Endothelial cell of umbilical vein (primary cell): ENCODE measurements around the gene FXYD4. TPM values are rescaled to one million over a fixed set of nuclear protein-coding genes. Genes with fewer than 3 reads are reported as not detected.
"Not testable (repeated sequence)": the region's sequence is repeated elsewhere in the genome, so short reads cannot be mapped to it uniquely, and the experiment has no call there.

Experiments used
- BruUV-seq: library from RNA; stranded (reverse); fragments of 400-500 nt; replicated peaks from 2 replicates; lab custom pipeline; 2021; lab: Mats Ljungman, UMichigan
- CTCF ChIA-PET: fragments of 300-600, 350-600 bp; sonication (Branson Sonifier 250); formaldehyde crosslinking; loops from one replicate; lab custom pipeline; 2021; ENCODE audit warnings: antibody characterized with exemption, inconsistent platforms; lab: Charles Lee
- POLR2A ChIA-PET: fragments of 300-600, 350-600 bp; sonication (Branson Sonifier 250); formaldehyde crosslinking; loops from one replicate; lab custom pipeline; 2021; ENCODE audit warnings: antibody characterized with exemption, inconsistent platforms; lab: Charles Lee
- DNase-seq: peaks from one replicate; pipeline ENCODE4 v3.0.0-alpha.2; 2011; ENCODE audit warnings: low read depth, low spot score
- FAIRE-seq: peaks from 2 replicates; lab custom pipeline; 2011; peaks lifted over from hg19 to GRCh38; lab: Jason Lieb, UNC
- H2AFZ ChIP-seq: 2 replicates; pipeline ENCODE4 v1.6.0; 2012; ENCODE audit warnings: low read depth, low read length, control low read depth, inconsistent platforms
- H3K27ac ChIP-seq: 2 replicates; pipeline ENCODE4 v1.5.1; 2011; ENCODE audit warnings: low read depth, mild to moderate bottlenecking, control low read depth, low read length, moderate library complexity; ENCODE audit not compliant: insufficient read depth
- H3K27me3 ChIP-seq, 2 experiments: 2 replicates each; pipeline versions ENCODE4 v1.6.0 to v1.6.1; 2011; ENCODE audit warnings: low read length in 2 of 2, mixed read lengths in 1 of 2; ENCODE audit not compliant: control insufficient read depth in 2 of 2, insufficient read depth in 2 of 2
- H3K36me3 ChIP-seq, 2 experiments: 2 replicates in 1 of 2; 3 replicates in 1 of 2; pipeline ENCODE4 v1.5.1; 2011; ENCODE audit warnings: low read length in 2 of 2, mild to moderate bottlenecking in 1 of 2, moderate library complexity in 1 of 2; ENCODE audit not compliant: control insufficient read depth in 2 of 2, insufficient read depth in 2 of 2; ENCODE audit errors: extremely low read depth in 1 of 2
- H3K4me1 ChIP-seq: 3 replicates; pipeline ENCODE4 v1.5.1; 2011; ENCODE audit warnings: mild to moderate bottlenecking, low read length; ENCODE audit not compliant: control insufficient read depth, insufficient read depth; ENCODE audit errors: extremely low read depth
- H3K4me2 ChIP-seq: 2 replicates; pipeline ENCODE4 v1.6.1; 2011; ENCODE audit warnings: low read length, control low read depth, mixed read lengths; ENCODE audit not compliant: insufficient read depth
- H3K4me3 ChIP-seq, 3 experiments: fragments of 200-600 bp in 1 of 3; sonication (generic), shearing (Covaris generic) in 1 of 3; replicated peaks in 1 of 3; 2 replicates each; pipeline ENCODE4 v1.5.1; 2011 to 2016; ENCODE audit warnings: control low read depth in 3 of 3, low read length in 3 of 3, mild to moderate bottlenecking in 2 of 3, inconsistent platforms in 1 of 3, low read depth in 1 of 3, moderate library complexity in 1 of 3; ENCODE audit not compliant: insufficient read depth in 1 of 3
- H3K79me2 ChIP-seq: 2 replicates; pipeline ENCODE4 v1.6.0; 2012; ENCODE audit warnings: low read length, inconsistent platforms; ENCODE audit not compliant: control insufficient read depth, insufficient read depth
- H3K9ac ChIP-seq: replicated peaks from 2 replicates; pipeline ENCODE3; 2011; ENCODE audit warnings: low read length, control low read depth; ENCODE audit not compliant: insufficient read depth; ENCODE audit errors: extremely low read depth
- H3K9me1 ChIP-seq: replicated peaks from 3 replicates; pipeline ENCODE4 v1.6.0; 2011; ENCODE audit warnings: mild to moderate bottlenecking, low read length; ENCODE audit not compliant: control insufficient read depth, insufficient read depth; ENCODE audit errors: extremely low read depth
- H3K9me3 ChIP-seq: replicated peaks from 2 replicates; pipeline ENCODE4 v1.5.1; 2012; ENCODE audit warnings: low read length, inconsistent platforms; ENCODE audit not compliant: control insufficient read depth, insufficient read depth
- H4K20me1 ChIP-seq: replicated peaks from 2 replicates; pipeline ENCODE3; 2011; ENCODE audit warnings: mild to moderate bottlenecking, low read length; ENCODE audit not compliant: control insufficient read depth, insufficient read depth; ENCODE audit errors: extremely low read depth
- EZH2 ChIP-seq: IDR thresholded peaks from 2 replicates; pipeline ENCODE4 v1.6.1; 2012; ENCODE audit warnings: borderline replicate concordance, low read depth, mild to moderate bottlenecking, moderate library complexity, low read length, inconsistent platforms; ENCODE audit not compliant: severe bottlenecking
- FOS ChIP-seq: IDR thresholded peaks from 2 replicates; pipeline ENCODE4 v1.6.1; 2011; ENCODE audit warnings: mild to moderate bottlenecking, low read length, moderate library complexity, borderline replicate concordance; ENCODE audit not compliant: insufficient read depth
- GATA2 ChIP-seq: IDR thresholded peaks from 2 replicates; pipeline ENCODE4 v1.7.0; 2011; ENCODE audit warnings: low read depth, mild to moderate bottlenecking, moderate library complexity, mixed read lengths, low read length; ENCODE audit not compliant: insufficient read length, insufficient read depth
- JUN ChIP-seq: IDR thresholded peaks from 2 replicates; pipeline ENCODE4 v1.6.1; 2011; ENCODE audit warnings: borderline replicate concordance, low read depth; ENCODE audit not compliant: insufficient read length, insufficient read depth
- MYC ChIP-seq: IDR thresholded peaks from one replicate; pipeline ENCODE4 v1.6.1; 2011; ENCODE audit warnings: mild to moderate bottlenecking, low read depth, low read length
- POLR2A ChIP-seq: IDR thresholded peaks from 2 replicates; pipeline ENCODE4 v1.6.1; 2012; ENCODE audit warnings: low read depth, mild to moderate bottlenecking, control low read depth, low read length
- POLR2AphosphoS5 ChIP-seq: IDR thresholded peaks from 2 replicates; pipeline ENCODE4 v1.6.1; 2012; ENCODE audit warnings: low read depth, mild to moderate bottlenecking, control low read depth, low read length, moderate library complexity; ENCODE audit not compliant: insufficient read depth
- dilution Hi-C: fragments of 300-500 bp; cut with MboI; formaldehyde crosslinking; loops from one replicate; pipeline ENCODE4 v1.15.0; 2019; ENCODE audit warnings: low sequenced_read_pairs; ENCODE audit not compliant: extremely low pct_ligation_motif_present
- intact Hi-C: fragments of 100-400 bp; cut with micrococcal nuclease; formaldehyde crosslinking; loops from one replicate; pipeline ENCODE4 v1.10.0; 2022
- polyA plus RNA-seq, 4 experiments: library from polyadenylated mRNA; depleted of rRNA in 3 of 4; stranded (reverse) in 3 of 4; unstranded in 1 of 4; fragments of >200 nt; gene quantifications; 2 replicates each; pipeline versions ENCODE4 v1.2.1 to v1.2.3, GENCODE V29; 2011 to 2012; ENCODE audit warnings: missing spikeins in 1 of 4
- total RNA-seq: library from RNA; stranded (reverse); gene quantifications from 2 replicates; pipeline ENCODE4 v1.2.3, GENCODE V29; 2021
- TF ChIP-seq, protein P1 (sequence below), 2 donors: IDR thresholded peaks; 1 replicate in 1 of 2; 2 replicates in 1 of 2; pipeline ENCODE4 v1.5.1; 2011; ENCODE audit warnings: low read length in 2 of 2, mild to moderate bottlenecking in 2 of 2, moderate library complexity in 2 of 2, control low read depth in 1 of 2, inconsistent platforms in 1 of 2, low read depth in 1 of 2; ENCODE audit not compliant: insufficient read depth in 1 of 2; ENCODE audit errors: extremely low read depth in 1 of 2
- TF ChIP-seq, protein P2 (sequence below): IDR thresholded peaks from 2 replicates; pipeline ENCODE4 v1.6.1; 2011; ENCODE audit not compliant: insufficient read depth, insufficient read length

Gene FXYD4
- total and polyA plus RNA-seq, 2 donors (not counting 3 experiments of a cell fraction or from before 2014, with no cell fraction given) = not detected

DNA sequence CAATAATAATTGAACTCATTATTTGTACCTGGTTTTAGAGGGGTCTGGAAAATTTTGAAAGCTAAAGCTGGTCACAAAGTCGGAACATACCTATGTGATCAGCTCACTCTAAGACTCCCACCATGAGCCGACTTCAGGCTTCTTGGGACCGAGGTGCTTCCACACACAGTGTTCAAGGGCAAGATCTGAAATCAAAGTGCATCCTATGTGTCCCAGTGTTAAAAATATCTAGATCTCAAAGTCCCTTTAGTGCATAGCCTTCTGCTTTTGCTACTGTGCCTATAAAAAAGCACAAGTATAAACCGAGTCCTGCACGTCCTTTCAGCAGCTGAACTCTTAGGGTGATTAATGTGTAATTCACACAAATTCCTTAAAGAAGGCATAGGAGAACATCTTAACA lies 43.5 kb upstream of the FXYD4 start:
- dilution Hi-C loops (no loop called here), intact Hi-C loops (no loop called here)
- TF ChIP-seq FOS = no peak
- TF ChIP-seq POLR2A = no peak
- no peak for TF ChIP-seq EZH2
- no peak for TF ChIP-seq GATA2
- TF ChIP-seq MYC = no peak
- no peak for TF ChIP-seq JUN
- TF ChIP-seq POLR2AphosphoS5 = no peak
- TF ChIP-seq, protein P1, sequence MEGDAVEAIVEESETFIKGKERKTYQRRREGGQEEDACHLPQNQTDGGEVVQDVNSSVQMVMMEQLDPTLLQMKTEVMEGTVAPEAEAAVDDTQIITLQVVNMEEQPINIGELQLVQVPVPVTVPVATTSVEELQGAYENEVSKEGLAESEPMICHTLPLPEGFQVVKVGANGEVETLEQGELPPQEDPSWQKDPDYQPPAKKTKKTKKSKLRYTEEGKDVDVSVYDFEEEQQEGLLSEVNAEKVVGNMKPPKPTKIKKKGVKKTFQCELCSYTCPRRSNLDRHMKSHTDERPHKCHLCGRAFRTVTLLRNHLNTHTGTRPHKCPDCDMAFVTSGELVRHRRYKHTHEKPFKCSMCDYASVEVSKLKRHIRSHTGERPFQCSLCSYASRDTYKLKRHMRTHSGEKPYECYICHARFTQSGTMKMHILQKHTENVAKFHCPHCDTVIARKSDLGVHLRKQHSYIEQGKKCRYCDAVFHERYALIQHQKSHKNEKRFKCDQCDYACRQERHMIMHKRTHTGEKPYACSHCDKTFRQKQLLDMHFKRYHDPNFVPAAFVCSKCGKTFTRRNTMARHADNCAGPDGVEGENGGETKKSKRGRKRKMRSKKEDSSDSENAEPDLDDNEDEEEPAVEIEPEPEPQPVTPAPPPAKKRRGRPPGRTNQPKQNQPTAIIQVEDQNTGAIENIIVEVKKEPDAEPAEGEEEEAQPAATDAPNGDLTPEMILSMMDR (IDR thresholded peaks at IDR 0.05; ENCODE audit: extremely low read depth in 1 of 2, insufficient read depth in 1 of 2, low read depth in 1 of 2, low read length in 2 of 2) = no peak
- TF ChIP-seq, protein P2, sequence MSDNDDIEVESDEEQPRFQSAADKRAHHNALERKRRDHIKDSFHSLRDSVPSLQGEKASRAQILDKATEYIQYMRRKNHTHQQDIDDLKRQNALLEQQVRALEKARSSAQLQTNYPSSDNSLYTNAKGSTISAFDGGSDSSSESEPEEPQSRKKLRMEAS = no peak
- Histone ChIP-seq H3K9me1 (no peaks in the 10 kb centered on the region), H3K4me1 (no peaks in the 10 kb centered on the region), H3K36me3 (no peaks in the 10 kb centered on the region), H3K27ac (no peak overlapping the region), H4K20me1 (no peaks in the 10 kb centered on the region), H2AFZ (no peak overlapping the region), H3K4me3 (no peak overlapping the region), H3K9me3 (no peaks in the 10 kb centered on the region), H3K79me2 (no peaks in the 10 kb centered on the region), H3K4me2 (no peak overlapping the region), H3K27me3 (no peaks in the 10 kb centered on the region), H3K9ac (no peak overlapping the region)
- DNase-seq (no peak), FAIRE-seq (no peak)
- ChIA-PET CTCF (no interaction called here), POLR2A (no interaction called here)
- no TSS peak for BruUV-seq

DNA sequence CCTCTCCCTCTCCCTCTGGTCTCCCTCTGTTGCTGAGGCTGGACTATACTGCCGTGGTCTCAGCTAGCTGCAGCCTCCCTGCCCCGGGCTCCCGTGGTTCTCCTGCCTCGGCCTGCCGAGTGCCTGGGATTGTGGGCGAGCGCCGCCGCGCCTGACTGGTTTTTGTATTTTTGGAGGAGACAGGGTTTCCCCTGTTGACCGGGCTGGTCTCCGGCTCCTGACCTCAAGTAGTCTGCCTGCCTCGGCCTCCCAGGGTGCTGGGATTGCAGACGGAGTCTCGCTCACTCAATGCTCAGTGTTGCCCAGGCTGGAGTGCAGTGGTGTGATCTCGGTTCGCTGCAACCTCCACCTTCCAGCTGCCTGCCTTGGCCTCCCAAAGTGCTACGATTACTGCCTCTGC lies 42.6 kb upstream of the FXYD4 start:
- H3K4me3 ChIP-seq, H3K9ac ChIP-seq, H3K4me2 ChIP-seq, intact Hi-C loops, H3K36me3 ChIP-seq, CTCF ChIA-PET, H3K27ac ChIP-seq, FAIRE-seq, H3K27me3 ChIP-seq, H3K9me1 ChIP-seq, H4K20me1 ChIP-seq, H3K9me3 ChIP-seq, dilution Hi-C loops, POLR2A ChIA-PET, H3K4me1 ChIP-seq, H3K79me2 ChIP-seq, DNase-seq, BruUV-seq, H2AFZ ChIP-seq: not testable (repeated sequence)

DNA sequence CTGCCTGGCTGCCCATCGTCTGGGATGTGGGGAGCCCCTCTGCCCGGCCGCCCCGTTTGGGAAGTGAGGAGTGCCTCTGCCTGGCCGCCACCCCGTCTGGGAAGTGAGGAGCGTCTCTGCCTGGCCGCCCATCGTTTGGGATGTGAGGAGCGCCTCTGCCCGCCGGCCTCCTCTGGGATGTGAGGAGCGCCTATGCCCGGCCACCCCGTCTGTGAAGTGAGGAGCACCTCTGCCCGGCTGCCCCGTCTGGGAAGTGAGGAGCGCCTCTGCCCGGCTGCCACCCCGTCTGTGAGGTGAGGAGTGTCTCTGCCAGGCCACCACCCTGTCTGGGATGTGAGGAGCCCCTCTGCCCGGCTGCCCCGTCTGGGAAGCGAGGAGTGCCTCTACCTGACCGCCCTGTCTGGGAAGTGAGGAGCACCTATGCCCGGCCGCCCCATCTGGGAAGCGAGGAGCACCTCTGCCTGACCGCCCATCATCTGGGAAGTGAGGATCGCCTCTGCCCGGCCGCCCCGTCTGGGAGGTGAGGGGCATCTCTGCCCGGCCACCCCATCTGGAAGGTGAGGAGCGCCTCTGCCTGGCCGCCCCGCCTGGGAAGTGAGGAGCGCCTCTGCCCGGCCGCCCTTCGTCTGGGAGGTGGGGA lies 42.1 kb upstream of the FXYD4 start:
- H3K79me2 ChIP-seq, H3K27me3 ChIP-seq, H3K9ac ChIP-seq, H2AFZ ChIP-seq, H3K9me1 ChIP-seq, H3K36me3 ChIP-seq, H3K9me3 ChIP-seq, POLR2A ChIA-PET, H3K27ac ChIP-seq, H4K20me1 ChIP-seq, dilution Hi-C loops, FAIRE-seq, BruUV-seq, H3K4me1 ChIP-seq, H3K4me3 ChIP-seq, CTCF ChIA-PET, intact Hi-C loops, DNase-seq, H3K4me2 ChIP-seq: not testable (repeated sequence)
